Left ventricle myocardium inferior (tissue), 1 donor: Measurements from ENCODE around the gene GNG13. TPM values are rescaled to one million over a fixed set of nuclear protein-coding genes. Genes with fewer than 3 reads are reported as not detected.

Source experiments
- DNase-seq: peaks from one replicate; pipeline ENCODE4 v3.0.0-alpha.2; 2020
- H3K27ac ChIP-seq: fragments of 200-600 bp; replicated peaks from 2 replicates; pipeline ENCODE4 v1.8.0; 2021
- H3K27me3 ChIP-seq: fragments of 200-600 bp; 2 replicates; pipeline ENCODE4 v1.8.0; 2021; ENCODE audit warnings: low read depth
- H3K36me3 ChIP-seq: fragments of 200-600 bp; 2 replicates; pipeline ENCODE4 v1.8.0; 2021
- H3K4me1 ChIP-seq: fragments of 200-600 bp; 2 replicates; pipeline ENCODE4 v1.8.0; 2021
- H3K4me3 ChIP-seq: fragments of 200-600 bp; 2 replicates; pipeline ENCODE4 v1.8.0; 2021; ENCODE audit warnings: mild to moderate bottlenecking, moderate library complexity
- H3K9me3 ChIP-seq: fragments of 200-600 bp; replicated peaks from 2 replicates; pipeline ENCODE4 v1.8.0; 2021
- CTCF ChIP-seq: fragments of 200-600 bp; IDR thresholded peaks from 2 replicates; pipeline ENCODE4 v1.8.0; 2021; ENCODE audit warnings: antibody characterized with exemption, mild to moderate bottlenecking, borderline replicate concordance
- intact Hi-C: fragments of 100-400 bp; cut with micrococcal nuclease; formaldehyde crosslinking; loops from one replicate; pipeline ENCODE4 v1.11.0; 2022
- total RNA-seq: library from RNA; stranded (reverse); fragmentation: NEBNext Ultra II Directional; extraction: Animal tissue kit (Norgen Biotek cat#: 25700); gene quantifications from one replicate; pipeline ENCODE4 v1.2.1, GENCODE V29; 2021
- donor health status: DM: no; HTN: yes; CAD: no; lungs with severe emphysema.

The GNG13 gene
- total RNA-seq, 1 donor from 2014 or later: not detected

- H3K27me3 ChIP-seq: peaks cover 2% of the 10 kb centered on the region
- intact Hi-C loops: no loop called here
- H3K9me3 ChIP-seq: no peaks in the 10 kb centered on the region
- DNase-seq: peak; percentile 93
- peak within 1 kb of the TSS; percentile 85 for H3K27ac ChIP-seq
- peaks cover 30% of the 10 kb centered on the region for H3K4me1 ChIP-seq
- H3K36me3 ChIP-seq: peaks cover 8% of the 10 kb centered on the region
- TF ChIP-seq CTCF: no peak
- H3K4me3 ChIP-seq: peak within 1 kb of the TSS; percentile 99
Observed at GRCh38 chr16:788399-789126, 12.0 kb downstream of the GNG13 start, which contains the start of gene CHTF18. TSS of gene CHTF18 (plus strand) at chr16:788620. CDS start at chr16:788685, 65 bp downstream.

GRCh38 chr16:787978-788398, 12.5 kb downstream of the GNG13 start, which contains the start of gene RPUSD1:
TSS of gene RPUSD1 (minus strand) at chr16:788381. CDS start at chr16:787737, 644 bp downstream.
- DNase-seq: peak; percentile 25
- Histone ChIP-seq H3K9me3 (no peaks in the 10 kb centered on the region), H3K36me3 (peaks cover 8% of the 10 kb centered on the region), H3K27ac (peak within 1 kb of the TSS; percentile 85), H3K4me1 (peaks cover 32% of the 10 kb centered on the region), H3K4me3 (peak within 1 kb of the TSS; percentile 99), H3K27me3 (peaks cover 8% of the 10 kb centered on the region)
- intact Hi-C loops: no loop called here
- peak; percentile 14 for TF ChIP-seq CTCF

GRCh38 chr16:787321-787966, 13.1 kb downstream of the GNG13 start:
- TF ChIP-seq CTCF: no peak
- no peak for DNase-seq
- no peaks in the 10 kb centered on the region for H3K9me3 ChIP-seq

GRCh38 chr16:785563-786535, 14.7 kb downstream of the GNG13 start:
- H3K27ac ChIP-seq: no peak overlapping the region
- peaks cover 32% of the 10 kb centered on the region for H3K4me1 ChIP-seq
- H3K4me3 ChIP-seq: no peak overlapping the region
- H3K27me3 ChIP-seq: peaks cover 29% of the 10 kb centered on the region
- H3K36me3 ChIP-seq: peaks cover 8% of the 10 kb centered on the region
- H3K9me3 ChIP-seq: no peaks in the 10 kb centered on the region
- peak; percentile 80 for TF ChIP-seq CTCF
- intact Hi-C loops: no loop called here
- DNase-seq: peak; percentile 66

More at GRCh38 chr16:787321-787966, 13.1 kb downstream of the GNG13 start:
- Histone ChIP-seq H3K4me3 (peak overlapping the region; percentile 99), H3K36me3 (peaks cover 8% of the 10 kb centered on the region), H3K27ac (peak overlapping the region; percentile 85), H3K27me3 (peaks cover 13% of the 10 kb centered on the region), H3K4me1 (peaks cover 32% of the 10 kb centered on the region)
- intact Hi-C loops: no loop called here

GRCh38 chr16:784431-784830, 16.1 kb downstream of the GNG13 start:
- no peak for TF ChIP-seq CTCF
- Histone ChIP-seq H3K4me3 (no peak overlapping the region), H3K27ac (no peak overlapping the region), H3K9me3 (no peaks in the 10 kb centered on the region), H3K36me3 (peaks cover 8% of the 10 kb centered on the region), H3K4me1 (peaks cover 29% of the 10 kb centered on the region), H3K27me3 (peaks cover 41% of the 10 kb centered on the region)
- intact Hi-C loops: no loop called here
- DNase-seq: no peak
